Vagina (tissue), 2 donors: Measurements from ENCODE around the gene FAH. TPM values are rescaled to one million over a fixed set of nuclear protein-coding genes. Genes with fewer than 3 reads are reported as not detected.

ENCODE experiments used
- DNase-seq, 2 donors: peaks; one replicate each; pipeline ENCODE4 v3.0.0-alpha.2; 2017; ENCODE audit errors: extremely low spot score in 2 of 2
- H3K27ac ChIP-seq: fragments of 200-600 bp; sonication (generic); one replicate; pipeline ENCODE4 v1.5.1; 2019
- H3K27me3 ChIP-seq: fragments of 200-600 bp; sonication (generic); one replicate; pipeline ENCODE4 v1.5.1; 2019
- H3K36me3 ChIP-seq, 2 donors: fragments of 200-600 bp; sonication (generic); one replicate each; pipeline ENCODE4 v1.5.1; 2017 to 2019
- H3K4me1 ChIP-seq: fragments of 200-600 bp; sonication (generic); one replicate; pipeline ENCODE4 v1.5.1; 2019
- H3K4me3 ChIP-seq, 2 donors: fragments of 200-600 bp; sonication (generic); 1 replicate in 1 of 2; 2 replicates in 1 of 2; pipeline ENCODE4 v1.5.1; 2016 to 2019
- H3K9me3 ChIP-seq: fragments of 200-600 bp; sonication (generic); one replicate; pipeline ENCODE4 v1.5.1; 2019
- POLR2A ChIP-seq, 2 donors: fragments of 450-650 bp; IDR thresholded peaks; one replicate each; pipeline ENCODE4 v1.6.1; 2017; ENCODE audit warnings: antibody characterized with exemption in 2 of 2, mild to moderate bottlenecking in 2 of 2, moderate library complexity in 2 of 2
- POLR2AphosphoS5 ChIP-seq, 2 donors: sonication (generic); formaldehyde crosslinking; IDR thresholded peaks; one replicate each; pipeline ENCODE4 v1.9.0; 2017; ENCODE audit warnings: antibody characterized with exemption in 2 of 2, mild to moderate bottlenecking in 2 of 2, low read depth in 1 of 2; ENCODE audit not compliant: insufficient read depth in 1 of 2
- intact Hi-C: fragments of 100-400 bp; cut with DNase I; formaldehyde crosslinking; loops from one replicate; pipeline ENCODE4 v1.15.1; 2023
- total RNA-seq: library from RNA; depleted of rRNA; stranded (reverse); fragments of >200 nt; gene quantifications from one replicate; pipeline ENCODE4 v1.2.3, GENCODE V29; 2016
- TF ChIP-seq, protein P1 (sequence below), 3 experiments: fragments of 450-650 bp in 2 of 3; fragments of 200-600 bp in 1 of 3; sonication (generic) in 1 of 3; IDR thresholded peaks; one replicate each; pipeline ENCODE4 v1.5.1; 2017 to 2019; ENCODE audit warnings: antibody characterized with exemption in 3 of 3, mild to moderate bottlenecking in 2 of 3, moderate library complexity in 2 of 3

Gene FAH
- 27.3 TPM for total RNA-seq

GRCh38 chr15:80152896-80153876 lies at the start of gene FAH:
TSS of gene FAH (plus strand) at chr15:80152999. CDS start at chr15:80153055, 56 bp downstream.
- no peak for DNase-seq
- peak in 1 of 2 donors; percentile 39 for TF ChIP-seq POLR2AphosphoS5 (IDR thresholded peaks at IDR 0.05; ENCODE audit: insufficient read depth in 1 of 2, low read depth in 1 of 2)
- no peak for TF ChIP-seq POLR2A (IDR thresholded peaks at IDR 0.05)
- TF ChIP-seq, protein P1, sequence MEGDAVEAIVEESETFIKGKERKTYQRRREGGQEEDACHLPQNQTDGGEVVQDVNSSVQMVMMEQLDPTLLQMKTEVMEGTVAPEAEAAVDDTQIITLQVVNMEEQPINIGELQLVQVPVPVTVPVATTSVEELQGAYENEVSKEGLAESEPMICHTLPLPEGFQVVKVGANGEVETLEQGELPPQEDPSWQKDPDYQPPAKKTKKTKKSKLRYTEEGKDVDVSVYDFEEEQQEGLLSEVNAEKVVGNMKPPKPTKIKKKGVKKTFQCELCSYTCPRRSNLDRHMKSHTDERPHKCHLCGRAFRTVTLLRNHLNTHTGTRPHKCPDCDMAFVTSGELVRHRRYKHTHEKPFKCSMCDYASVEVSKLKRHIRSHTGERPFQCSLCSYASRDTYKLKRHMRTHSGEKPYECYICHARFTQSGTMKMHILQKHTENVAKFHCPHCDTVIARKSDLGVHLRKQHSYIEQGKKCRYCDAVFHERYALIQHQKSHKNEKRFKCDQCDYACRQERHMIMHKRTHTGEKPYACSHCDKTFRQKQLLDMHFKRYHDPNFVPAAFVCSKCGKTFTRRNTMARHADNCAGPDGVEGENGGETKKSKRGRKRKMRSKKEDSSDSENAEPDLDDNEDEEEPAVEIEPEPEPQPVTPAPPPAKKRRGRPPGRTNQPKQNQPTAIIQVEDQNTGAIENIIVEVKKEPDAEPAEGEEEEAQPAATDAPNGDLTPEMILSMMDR (IDR thresholded peaks at IDR 0.05) = no peak

DNA sequence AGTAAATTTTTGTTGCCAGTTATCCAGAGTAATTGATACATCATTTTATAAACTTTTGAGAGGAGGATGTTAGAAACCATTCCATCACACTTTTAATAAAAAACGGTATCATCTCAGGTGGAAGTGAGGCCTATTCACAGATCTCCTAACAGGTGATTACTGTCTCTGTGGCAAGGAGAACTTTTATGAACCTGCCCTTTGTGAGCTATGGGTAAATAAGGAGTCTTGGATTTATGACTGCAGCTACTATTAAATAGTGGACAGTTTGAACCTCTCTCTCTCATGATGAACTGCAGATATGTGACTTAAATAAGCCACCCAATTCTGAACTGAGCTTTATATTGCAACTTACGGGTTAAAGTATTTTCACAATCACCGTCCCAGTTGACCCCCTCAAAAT lies 47.6 kb upstream of the FAH start:
- no peaks in the 10 kb centered on the region for H3K27me3 ChIP-seq
- no peak for DNase-seq
- no peak overlapping the region for H3K4me3 ChIP-seq
- H3K27ac ChIP-seq = no peak overlapping the region
- H3K4me1 ChIP-seq = peaks cover 15% of the 10 kb centered on the region
- intact Hi-C loops = no loop called here
- TF ChIP-seq POLR2AphosphoS5 (IDR thresholded peaks at IDR 0.05; ENCODE audit: insufficient read depth in 1 of 2, low read depth in 1 of 2) = no peak
- TF ChIP-seq, protein P1 (IDR thresholded peaks at IDR 0.05) = no peak
- H3K9me3 ChIP-seq = no peaks in the 10 kb centered on the region
- H3K36me3 ChIP-seq = no peaks in the 10 kb centered on the region

More at GRCh38 chr15:80152896-80153876, at the start of gene FAH:
- Histone ChIP-seq H3K27ac (peak within 1 kb of the TSS; percentile 87), H3K36me3 (peaks cover 0 to 2% of the 10 kb centered on the region in 2 donors), H3K9me3 (no peaks in the 10 kb centered on the region), H3K27me3 (no peaks in the 10 kb centered on the region), H3K4me3 (peak within 1 kb of the TSS; percentile 72 to 91), H3K4me1 (peaks cover 24% of the 10 kb centered on the region)
- intact Hi-C loops = loop anchor here (5.0 to 10.0 kb wide), 2 partner anchors 68 to 96 kb away; partner anchors contain the start of gene ZFAND6

DNA sequence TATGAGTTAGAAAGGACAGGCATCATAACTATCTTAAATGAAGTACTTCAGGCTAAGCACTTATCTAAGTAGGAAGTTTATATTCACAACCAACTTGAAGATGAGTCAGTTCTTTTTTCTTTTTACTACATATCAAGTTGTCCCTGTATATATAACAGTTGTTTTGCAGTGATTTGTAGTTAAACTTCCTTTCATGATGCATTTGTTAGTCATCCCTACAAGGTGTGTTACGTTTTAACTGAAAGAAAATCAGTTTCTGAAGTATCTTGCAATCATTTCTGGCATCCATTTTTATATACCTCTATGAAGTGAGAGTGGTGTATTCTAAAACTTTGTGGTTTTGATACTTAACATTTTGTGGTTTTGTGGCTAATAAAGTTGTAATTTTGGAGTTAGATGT lies 47.2 kb upstream of the FAH start:
- DNase-seq = no peak
- intact Hi-C loops = no loop called here
- H3K36me3 ChIP-seq = no peaks in the 10 kb centered on the region
- no peaks in the 10 kb centered on the region for H3K27me3 ChIP-seq
- peaks cover 15% of the 10 kb centered on the region for H3K4me1 ChIP-seq
- H3K27ac ChIP-seq = no peak overlapping the region
- TF ChIP-seq POLR2A (IDR thresholded peaks at IDR 0.05) = no peak
- TF ChIP-seq, protein P1 (IDR thresholded peaks at IDR 0.05) = no peak
- no peak for TF ChIP-seq POLR2AphosphoS5 (IDR thresholded peaks at IDR 0.05; ENCODE audit: insufficient read depth in 1 of 2, low read depth in 1 of 2)
- no peak overlapping the region for H3K4me3 ChIP-seq
- no peaks in the 10 kb centered on the region for H3K9me3 ChIP-seq

DNA sequence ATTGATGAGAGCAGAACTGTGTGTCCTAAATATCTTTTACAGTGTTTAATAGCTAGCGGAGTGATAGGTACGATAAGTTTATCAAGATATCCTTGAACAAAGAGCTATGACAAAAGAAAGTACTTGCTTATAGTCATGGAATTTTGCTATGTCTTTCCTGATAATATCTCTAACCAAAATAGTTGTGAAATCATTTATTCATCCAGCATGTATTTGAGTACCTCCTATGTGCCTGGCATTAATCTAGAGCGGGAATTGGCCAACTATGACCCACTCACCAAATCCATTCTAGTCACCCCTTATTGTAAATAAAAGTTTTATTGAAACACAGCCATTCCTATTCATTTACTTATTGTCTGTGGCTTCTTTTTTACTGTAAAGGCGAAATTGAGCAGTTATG lies 46.7 kb upstream of the FAH start:
- DNase-seq = no peak
- peaks cover 15% of the 10 kb centered on the region for H3K4me1 ChIP-seq
- H3K27me3 ChIP-seq = no peaks in the 10 kb centered on the region
- intact Hi-C loops = no loop called here
- no peak overlapping the region for H3K27ac ChIP-seq
- no peaks in the 10 kb centered on the region for H3K9me3 ChIP-seq
- no peak overlapping the region for H3K4me3 ChIP-seq
- H3K36me3 ChIP-seq = no peaks in the 10 kb centered on the region
- no peak for TF ChIP-seq POLR2AphosphoS5 (IDR thresholded peaks at IDR 0.05; ENCODE audit: insufficient read depth in 1 of 2, low read depth in 1 of 2)
- TF ChIP-seq, protein P1 (IDR thresholded peaks at IDR 0.05) = no peak
- TF ChIP-seq POLR2A (IDR thresholded peaks at IDR 0.05) = no peak

- no peaks in the 10 kb centered on the region for H3K36me3 ChIP-seq
- H3K27me3 ChIP-seq = no peaks in the 10 kb centered on the region
- no peaks in the 10 kb centered on the region for H3K9me3 ChIP-seq
- no peak for DNase-seq
- H3K4me1 ChIP-seq = peaks cover 15% of the 10 kb centered on the region
- no peak overlapping the region for H3K27ac ChIP-seq
- intact Hi-C loops = no loop called here
- no peak overlapping the region for H3K4me3 ChIP-seq
- TF ChIP-seq POLR2AphosphoS5 (IDR thresholded peaks at IDR 0.05; ENCODE audit: insufficient read depth in 1 of 2, low read depth in 1 of 2) (no peak), POLR2A (IDR thresholded peaks at IDR 0.05) (no peak)
- TF ChIP-seq, protein P1 (IDR thresholded peaks at IDR 0.05) = no peak
Observed at GRCh38 chr15:80107204-80107603, 45.6 kb upstream of the FAH start.
